Chondrocyte (in vitro differentiated cells): Measurements from ENCODE around the gene ADAMTS14. TPM values are rescaled to one million over a fixed set of nuclear protein-coding genes. Genes with fewer than 3 reads are reported as not detected.

Source experiments
- DNase-seq: peaks from one replicate; pipeline ENCODE4 v3.0.0; 2021; ENCODE audit warnings: mixed read lengths, low spot score
- H3K27ac Mint-ChIP-seq: one replicate; pipeline ENCODE4 v1.8.0; 2021; ENCODE audit warnings: mild to moderate bottlenecking, moderate library complexity, mixed read lengths; ENCODE audit not compliant: unreplicated experiment
- H3K27me3 Mint-ChIP-seq: 2 replicates; pipeline ENCODE4 v1.8.0; 2021; ENCODE audit warnings: low read depth, mixed read lengths
- H3K36me3 Mint-ChIP-seq: 2 replicates; pipeline ENCODE4 v1.8.0; 2021; ENCODE audit warnings: low read depth, mixed read lengths
- H3K4me1 Mint-ChIP-seq: 2 replicates; pipeline ENCODE4 v1.8.0; 2021; ENCODE audit warnings: low read depth, mild to moderate bottlenecking, mixed read lengths
- H3K4me3 Mint-ChIP-seq: one replicate; pipeline ENCODE4 v1.8.0; 2021; ENCODE audit warnings: mild to moderate bottlenecking, moderate library complexity, mixed read lengths; ENCODE audit not compliant: unreplicated experiment
- H3K9me3 Mint-ChIP-seq: 2 replicates; pipeline ENCODE4 v1.8.0; 2021; ENCODE audit warnings: low read depth, mixed read lengths
- total RNA-seq: library from RNA; stranded (reverse); gene quantifications from 3 replicates; pipeline ENCODE4 v1.2.1, GENCODE V29; 2021
- TF ChIP-seq, protein P1 (sequence below): fragments of 200-600 bp; sonication (generic); IDR thresholded peaks from 2 replicates; pipeline ENCODE4 v1.5.0; 2021; ENCODE audit warnings: antibody characterized with exemption, mild to moderate bottlenecking, moderate library complexity

Gene ADAMTS14
- total RNA-seq, 1 donor from 2014 or later, result 7.7 TPM

DNA sequence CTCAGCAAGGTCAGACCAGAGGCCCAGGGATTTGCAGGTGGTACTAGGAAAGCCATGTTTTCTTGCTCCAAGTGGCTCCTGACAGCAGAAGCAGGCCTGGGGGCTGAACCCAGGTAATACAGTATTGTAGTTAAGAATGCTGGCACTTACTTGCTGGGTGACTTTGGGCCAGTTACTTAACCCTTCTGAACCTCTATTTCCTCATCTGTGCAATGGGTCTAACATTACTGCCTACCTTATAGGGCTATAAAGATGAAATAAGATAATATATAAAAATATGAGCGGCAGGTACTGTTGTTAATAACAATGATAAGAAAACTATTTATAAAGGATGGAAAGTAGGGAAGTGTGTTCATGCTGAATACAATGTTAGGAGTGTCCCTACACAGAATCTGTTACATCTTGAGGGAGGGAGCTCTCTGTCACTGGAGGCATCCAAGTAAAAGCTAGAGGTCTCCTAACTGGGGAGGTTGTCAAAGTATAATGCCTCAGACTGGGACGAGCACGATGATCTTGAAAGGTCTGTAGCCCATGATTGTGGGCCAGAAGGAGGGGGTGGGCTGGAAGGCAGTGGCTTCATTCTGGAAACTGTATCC, 26.9 kb downstream of the ADAMTS14 start:
- DNase-seq, result no peak
- Mint-ChIP-seq H3K9me3 (no peaks in the 10 kb centered on the region), H3K4me3 (no peak overlapping the region), H3K27me3 (no peaks in the 10 kb centered on the region), H3K36me3 (no peaks in the 10 kb centered on the region), H3K4me1 (no peaks in the 10 kb centered on the region), H3K27ac (no peak overlapping the region)
- TF ChIP-seq, protein P1, sequence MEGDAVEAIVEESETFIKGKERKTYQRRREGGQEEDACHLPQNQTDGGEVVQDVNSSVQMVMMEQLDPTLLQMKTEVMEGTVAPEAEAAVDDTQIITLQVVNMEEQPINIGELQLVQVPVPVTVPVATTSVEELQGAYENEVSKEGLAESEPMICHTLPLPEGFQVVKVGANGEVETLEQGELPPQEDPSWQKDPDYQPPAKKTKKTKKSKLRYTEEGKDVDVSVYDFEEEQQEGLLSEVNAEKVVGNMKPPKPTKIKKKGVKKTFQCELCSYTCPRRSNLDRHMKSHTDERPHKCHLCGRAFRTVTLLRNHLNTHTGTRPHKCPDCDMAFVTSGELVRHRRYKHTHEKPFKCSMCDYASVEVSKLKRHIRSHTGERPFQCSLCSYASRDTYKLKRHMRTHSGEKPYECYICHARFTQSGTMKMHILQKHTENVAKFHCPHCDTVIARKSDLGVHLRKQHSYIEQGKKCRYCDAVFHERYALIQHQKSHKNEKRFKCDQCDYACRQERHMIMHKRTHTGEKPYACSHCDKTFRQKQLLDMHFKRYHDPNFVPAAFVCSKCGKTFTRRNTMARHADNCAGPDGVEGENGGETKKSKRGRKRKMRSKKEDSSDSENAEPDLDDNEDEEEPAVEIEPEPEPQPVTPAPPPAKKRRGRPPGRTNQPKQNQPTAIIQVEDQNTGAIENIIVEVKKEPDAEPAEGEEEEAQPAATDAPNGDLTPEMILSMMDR, result no peak

- Mint-ChIP-seq H3K4me1 (no peaks in the 10 kb centered on the region), H3K4me3 (no peak overlapping the region), H3K27ac (no peak overlapping the region), H3K36me3 (no peaks in the 10 kb centered on the region), H3K9me3 (no peaks in the 10 kb centered on the region), H3K27me3 (no peaks in the 10 kb centered on the region)
- no peak for DNase-seq
- TF ChIP-seq, protein P1, result no peak
Measured at GRCh38 chr10:70699659-70700174, 27.4 kb downstream of the ADAMTS14 start.

GRCh38 chr10:70702190-70702763, 30.0 kb downstream of the ADAMTS14 start:
- Mint-ChIP-seq H3K27me3 (no peaks in the 10 kb centered on the region), H3K4me3 (no peak overlapping the region), H3K36me3 (peaks cover 2% of the 10 kb centered on the region), H3K27ac (no peak overlapping the region), H3K9me3 (no peaks in the 10 kb centered on the region), H3K4me1 (no peaks in the 10 kb centered on the region)
- TF ChIP-seq, protein P1, result no peak
- no peak for DNase-seq

DNA sequence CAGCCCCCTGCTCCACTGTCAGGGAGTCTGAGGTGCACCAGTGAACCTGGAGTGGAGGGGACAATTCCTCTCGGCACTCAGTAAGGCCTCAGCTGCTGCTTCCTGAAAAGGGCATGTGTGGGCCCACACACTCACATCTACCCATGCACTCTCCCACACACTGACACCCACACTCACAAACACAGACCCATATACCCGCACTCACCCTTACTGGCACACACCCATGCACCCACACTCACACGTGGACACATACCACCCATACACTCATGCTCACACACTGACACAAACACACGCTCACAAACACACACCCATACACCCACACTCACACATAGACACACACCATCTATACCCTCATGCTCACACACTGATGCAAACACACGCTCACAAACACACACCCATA, 31.9 kb downstream of the ADAMTS14 start:
- H3K4me1 Mint-ChIP-seq, result no peaks in the 10 kb centered on the region
- no peak for DNase-seq
- no peak overlapping the region for H3K4me3 Mint-ChIP-seq
- peaks cover 6% of the 10 kb centered on the region for H3K36me3 Mint-ChIP-seq
- TF ChIP-seq, protein P1, result no peak
- H3K27ac Mint-ChIP-seq, result no peak overlapping the region
- no peaks in the 10 kb centered on the region for H3K27me3 Mint-ChIP-seq
- no peaks in the 10 kb centered on the region for H3K9me3 Mint-ChIP-seq

DNA sequence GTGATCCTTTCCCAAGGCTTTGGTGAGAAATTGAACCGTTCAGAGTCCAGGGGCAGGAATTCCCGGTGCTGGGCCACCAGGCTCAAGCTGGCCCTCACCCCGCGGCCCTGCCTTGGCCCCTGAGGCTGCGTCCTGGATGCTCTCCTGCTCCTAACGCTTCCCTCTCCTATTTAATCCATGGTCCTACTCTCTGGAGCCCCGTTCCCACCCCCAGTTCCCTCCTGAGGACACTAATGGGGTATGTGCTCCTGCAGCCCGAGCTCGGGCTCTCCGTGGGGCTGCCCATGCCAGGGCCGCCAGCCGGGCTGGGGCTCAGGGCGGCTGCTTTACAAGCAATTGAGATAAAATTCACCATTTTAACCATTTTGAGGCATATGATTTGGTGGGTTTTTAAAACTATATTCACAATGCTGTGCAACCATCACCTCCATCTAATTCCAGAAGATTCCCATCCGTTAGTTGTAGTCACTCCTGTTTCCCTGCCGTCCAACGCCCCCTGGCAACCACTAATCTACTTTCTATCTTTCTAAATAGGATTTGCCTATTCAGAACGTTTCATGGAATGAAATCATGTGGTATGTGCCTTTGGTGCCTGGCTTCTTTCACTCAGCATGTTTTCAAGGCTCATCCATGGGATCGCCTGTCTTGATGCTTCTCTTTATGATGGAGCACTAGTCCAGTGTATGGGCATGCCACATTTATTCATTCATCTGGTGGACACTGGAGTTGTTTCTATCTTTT, 33.0 kb downstream of the ADAMTS14 start:
- TF ChIP-seq, protein P1, result no peak
- no peaks in the 10 kb centered on the region for H3K27me3 Mint-ChIP-seq
- no peaks in the 10 kb centered on the region for H3K4me1 Mint-ChIP-seq
- H3K4me3 Mint-ChIP-seq, result no peak overlapping the region
- no peak overlapping the region for H3K27ac Mint-ChIP-seq
- no peaks in the 10 kb centered on the region for H3K9me3 Mint-ChIP-seq
- H3K36me3 Mint-ChIP-seq, result peaks cover 10% of the 10 kb centered on the region
- no peak for DNase-seq
